HG02943 (cell line): ENCODE measurements around the gene TCF12.

Source experiments
- ATAC-seq: cut with Tn5 transposase; IDR thresholded peaks from one replicate; pipeline ENCODE4 v1.9.1; 2021; ENCODE audit warnings: mild to moderate bottlenecking, low read depth, moderate library complexity; ENCODE audit not compliant: unreplicated experiment

TCF12 gene

GRCh38 chr15:57038496-57038895, 120.1 kb downstream of the TCF12 start:
- no peak for ATAC-seq

- no peak for ATAC-seq
These were observed 123.0 kb downstream of the TCF12 start for GRCh38 chr15:57041416-57041815.

GRCh38 chr15:57044072-57044702, 125.7 kb downstream of the TCF12 start:
- ATAC-seq: no peak

- ATAC-seq: no peak
These were observed 126.5 kb downstream of the TCF12 start for GRCh38 chr15:57044970-57045369.

GRCh38 chr15:57045741-57046382, 127.4 kb downstream of the TCF12 start:
- ATAC-seq: peak; percentile 77

GRCh38 chr15:57048930-57049549, 130.6 kb downstream of the TCF12 start:
- ATAC-seq: no peak

- no peak for ATAC-seq
These were observed 135.0 kb downstream of the TCF12 start for GRCh38 chr15:57053470-57053869.

- ATAC-seq: no peak
These were observed 135.8 kb downstream of the TCF12 start for GRCh38 chr15:57054204-57054750.

- no peak for ATAC-seq
These were observed 137.9 kb downstream of the TCF12 start for GRCh38 chr15:57056357-57056756.

GRCh38 chr15:57057134-57057930, 138.9 kb downstream of the TCF12 start:
- no peak for ATAC-seq

- no peak for ATAC-seq
These were observed 140.7 kb downstream of the TCF12 start for GRCh38 chr15:57059026-57059660.

GRCh38 chr15:57060799-57061198, 142.4 kb downstream of the TCF12 start:
- no peak for ATAC-seq

- ATAC-seq: no peak
These were observed 142.8 kb downstream of the TCF12 start for GRCh38 chr15:57061281-57061680.

- ATAC-seq: no peak
These were observed 143.3 kb downstream of the TCF12 start for GRCh38 chr15:57061696-57062095.

- ATAC-seq: no peak
These were observed 145.6 kb downstream of the TCF12 start for GRCh38 chr15:57064033-57064432.

- no peak for ATAC-seq
These were observed 151.0 kb downstream of the TCF12 start for GRCh38 chr15:57069423-57069822.

- no peak for ATAC-seq
These were observed 152.2 kb downstream of the TCF12 start for GRCh38 chr15:57070674-57071073.

- ATAC-seq: no peak
These were observed 161.0 kb downstream of the TCF12 start for GRCh38 chr15:57079446-57079845.

- ATAC-seq: no peak
These were observed 161.6 kb downstream of the TCF12 start for GRCh38 chr15:57079931-57080620.
